SU-DHL-6 (cell line): Measurements from ENCODE around the gene ZDHHC20.

Experiments used
- H2AFZ ChIP-seq: fragments of 200-600 bp; sonication (generic); 2 replicates; pipeline ENCODE4 v1.6.1; 2014; ENCODE audit warnings: low read depth, mild to moderate bottlenecking, moderate library complexity, mixed read lengths, antibody characterized with exemption, low read length; ENCODE audit not compliant: severe bottlenecking
- H3F3A ChIP-seq: fragments of 200-600 bp; shearing (Covaris generic); 2 replicates; pipeline ENCODE4 v1.6.0; 2016; ENCODE audit warnings: antibody characterized with exemption, mild to moderate bottlenecking; ENCODE audit not compliant: insufficient read depth
- H3K27ac ChIP-seq: fragments of 200-600 bp; sonication (generic); 2 replicates; pipeline ENCODE4 v1.5.1; 2016; ENCODE audit warnings: low read depth, mild to moderate bottlenecking, low read length, moderate library complexity, mixed read lengths
- H3K27me3 ChIP-seq: fragments of 200-600 bp; sonication (generic), shearing (Covaris generic); 2 replicates; pipeline ENCODE4 v1.6.0; 2014; ENCODE audit warnings: mild to moderate bottlenecking, low read length
- H3K36me3 ChIP-seq: fragments of 200-600 bp; sonication (generic); 2 replicates; pipeline ENCODE4 v1.6.1; 2014; ENCODE audit warnings: mild to moderate bottlenecking, low read length, mixed read lengths
- H3K4me2 ChIP-seq: fragments of 300-600, 200-600 bp; shearing (Covaris generic), sonication (generic); 2 replicates; pipeline ENCODE4 v1.6.0; 2014; ENCODE audit warnings: low read length, low read depth, mild to moderate bottlenecking; ENCODE audit not compliant: poor library complexity, severe bottlenecking
- H3K4me3 ChIP-seq: fragments of 200-600 bp; sonication (generic); 2 replicates; pipeline ENCODE4 v1.5.1; 2014; ENCODE audit warnings: antibody characterized with exemption, low read length, mild to moderate bottlenecking, mixed read lengths; ENCODE audit not compliant: insufficient read depth, poor library complexity, severe bottlenecking
- H3K79me2 ChIP-seq: fragments of 200-600 bp; sonication (generic); 2 replicates; pipeline ENCODE4 v1.6.1; 2014; ENCODE audit warnings: mild to moderate bottlenecking, low read length, moderate library complexity; ENCODE audit not compliant: insufficient read depth
- H3K9ac ChIP-seq: fragments of 200-600 bp; sonication (generic); 2 replicates; pipeline ENCODE4 v1.7.0; 2014; ENCODE audit warnings: mild to moderate bottlenecking, low read length
- H3K9me2 ChIP-seq: fragments of 200-600 bp; sonication (generic); replicated peaks from 2 replicates; pipeline ENCODE4 v1.6.1; 2014; ENCODE audit warnings: low read length; ENCODE audit not compliant: insufficient read depth
- H3K9me3 ChIP-seq: fragments of 200-600 bp; sonication (generic); 2 replicates; pipeline ENCODE4 v1.6.1; 2014; ENCODE audit warnings: low read length, mixed read lengths; ENCODE audit not compliant: insufficient read depth
- H4K20me1 ChIP-seq: fragments of 200-600 bp; sonication (generic); 2 replicates; pipeline ENCODE4 v1.6.1; 2014; ENCODE audit warnings: low read depth, mild to moderate bottlenecking, antibody characterized with exemption, low read length, moderate library complexity, mixed read lengths
- CTCF ChIP-seq: fragments of 200-600 bp; sonication (generic); IDR thresholded peaks from one replicate; pipeline ENCODE4 v1.5.1; 2017; ENCODE audit warnings: antibody characterized with exemption, mild to moderate bottlenecking, low read length, moderate library complexity; ENCODE audit not compliant: insufficient read depth, poor library complexity, severe bottlenecking
- EZH2phosphoT487 ChIP-seq: fragments of 200-600 bp; sonication (generic), shearing (Covaris generic); conservative IDR thresholded peaks from 2 replicates; pipeline ENCODE4 v1.6.1; 2018; ENCODE audit warnings: mild to moderate bottlenecking, antibody characterized with exemption, low read length, moderate library complexity, mixed read lengths

The ZDHHC20 gene

GRCh38 chr13:21328201-21328600 is 130.9 kb downstream of the ZDHHC20 start:
- Histone ChIP-seq H3F3A (no peaks in the 10 kb centered on the region), H3K4me2 (no peak overlapping the region), H3K36me3 (no peaks in the 10 kb centered on the region), H3K9me2 (no peaks in the 10 kb centered on the region), H3K27me3 (no peaks in the 10 kb centered on the region), H3K9ac (no peak overlapping the region), H2AFZ (no peak overlapping the region), H3K9me3 (no peaks in the 10 kb centered on the region), H3K4me3 (no peak overlapping the region), H3K79me2 (no peaks in the 10 kb centered on the region), H3K27ac (no peak overlapping the region), H4K20me1 (no peaks in the 10 kb centered on the region)
- TF ChIP-seq EZH2phosphoT487 (no peak), CTCF (no peak)

- no peak overlapping the region for H3K9ac ChIP-seq
These were observed 132.7 kb downstream of the ZDHHC20 start for GRCh38 chr13:21326155-21327031.

GRCh38 chr13:21324803-21325202 is 134.3 kb downstream of the ZDHHC20 start:
- H3K27me3 ChIP-seq, result no peaks in the 10 kb centered on the region
- no peaks in the 10 kb centered on the region for H3K9me2 ChIP-seq
- H2AFZ ChIP-seq, result no peak overlapping the region
- no peak overlapping the region for H3K27ac ChIP-seq
- no peaks in the 10 kb centered on the region for H4K20me1 ChIP-seq
- H3K9ac ChIP-seq, result no peak overlapping the region
- no peaks in the 10 kb centered on the region for H3K9me3 ChIP-seq
- no peak overlapping the region for H3K4me2 ChIP-seq
- no peaks in the 10 kb centered on the region for H3K36me3 ChIP-seq
- H3F3A ChIP-seq, result no peaks in the 10 kb centered on the region
- TF ChIP-seq EZH2phosphoT487 (no peak), CTCF (no peak)
- H3K4me3 ChIP-seq, result no peak overlapping the region
- no peaks in the 10 kb centered on the region for H3K79me2 ChIP-seq

More at GRCh38 chr13:21326155-21327031, 132.7 kb downstream of the ZDHHC20 start:
- Histone ChIP-seq H3K9me2 (no peaks in the 10 kb centered on the region), H3K4me3 (no peak overlapping the region), H3K27me3 (no peaks in the 10 kb centered on the region), H3K79me2 (no peaks in the 10 kb centered on the region), H3F3A (no peaks in the 10 kb centered on the region), H3K4me2 (no peak overlapping the region), H3K36me3 (no peaks in the 10 kb centered on the region), H3K9me3 (no peaks in the 10 kb centered on the region), H4K20me1 (no peaks in the 10 kb centered on the region), H2AFZ (no peak overlapping the region), H3K27ac (no peak overlapping the region)
- TF ChIP-seq EZH2phosphoT487 (no peak), CTCF (no peak)
